AG09319 (cell line): ENCODE measurements around the gene SLC6A16.

Source experiments
- DNase-seq: peaks from one replicate; pipeline ENCODE4 v3.0.0-alpha.2; 2010; ENCODE audit warnings: low read depth; ENCODE audit errors: extremely low read depth
- TF ChIP-seq, protein P1 (sequence below): IDR thresholded peaks from 2 replicates; pipeline ENCODE4 v1.5.1; 2011; ENCODE audit warnings: low read depth, mild to moderate bottlenecking, inconsistent platforms, low read length, moderate library complexity

Gene SLC6A16

DNA sequence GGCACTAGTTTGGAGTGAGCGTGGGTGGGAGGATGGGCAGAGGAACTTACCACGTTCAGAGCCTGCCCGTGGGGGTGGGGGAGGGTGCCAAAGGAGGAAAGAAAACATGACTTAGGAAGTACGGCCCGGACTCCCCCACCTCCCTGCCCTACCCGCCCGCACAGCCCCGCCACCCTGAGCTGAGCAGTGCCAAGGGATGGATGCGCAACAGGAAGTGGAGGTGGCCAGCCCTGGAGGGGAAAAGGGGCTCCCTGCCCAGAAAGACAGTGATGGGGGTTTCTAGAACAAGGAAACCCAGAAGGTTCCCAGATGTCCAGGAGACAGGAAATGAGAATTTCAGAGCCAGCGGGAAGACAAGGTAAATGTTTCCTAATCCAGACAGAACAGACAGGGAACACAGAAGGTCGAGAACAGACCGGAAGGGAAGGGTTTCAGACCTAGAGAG is 30.9 kb upstream of the SLC6A16 start:
- TF ChIP-seq, protein P1, sequence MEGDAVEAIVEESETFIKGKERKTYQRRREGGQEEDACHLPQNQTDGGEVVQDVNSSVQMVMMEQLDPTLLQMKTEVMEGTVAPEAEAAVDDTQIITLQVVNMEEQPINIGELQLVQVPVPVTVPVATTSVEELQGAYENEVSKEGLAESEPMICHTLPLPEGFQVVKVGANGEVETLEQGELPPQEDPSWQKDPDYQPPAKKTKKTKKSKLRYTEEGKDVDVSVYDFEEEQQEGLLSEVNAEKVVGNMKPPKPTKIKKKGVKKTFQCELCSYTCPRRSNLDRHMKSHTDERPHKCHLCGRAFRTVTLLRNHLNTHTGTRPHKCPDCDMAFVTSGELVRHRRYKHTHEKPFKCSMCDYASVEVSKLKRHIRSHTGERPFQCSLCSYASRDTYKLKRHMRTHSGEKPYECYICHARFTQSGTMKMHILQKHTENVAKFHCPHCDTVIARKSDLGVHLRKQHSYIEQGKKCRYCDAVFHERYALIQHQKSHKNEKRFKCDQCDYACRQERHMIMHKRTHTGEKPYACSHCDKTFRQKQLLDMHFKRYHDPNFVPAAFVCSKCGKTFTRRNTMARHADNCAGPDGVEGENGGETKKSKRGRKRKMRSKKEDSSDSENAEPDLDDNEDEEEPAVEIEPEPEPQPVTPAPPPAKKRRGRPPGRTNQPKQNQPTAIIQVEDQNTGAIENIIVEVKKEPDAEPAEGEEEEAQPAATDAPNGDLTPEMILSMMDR: no peak
- DNase-seq: no peak

DNA sequence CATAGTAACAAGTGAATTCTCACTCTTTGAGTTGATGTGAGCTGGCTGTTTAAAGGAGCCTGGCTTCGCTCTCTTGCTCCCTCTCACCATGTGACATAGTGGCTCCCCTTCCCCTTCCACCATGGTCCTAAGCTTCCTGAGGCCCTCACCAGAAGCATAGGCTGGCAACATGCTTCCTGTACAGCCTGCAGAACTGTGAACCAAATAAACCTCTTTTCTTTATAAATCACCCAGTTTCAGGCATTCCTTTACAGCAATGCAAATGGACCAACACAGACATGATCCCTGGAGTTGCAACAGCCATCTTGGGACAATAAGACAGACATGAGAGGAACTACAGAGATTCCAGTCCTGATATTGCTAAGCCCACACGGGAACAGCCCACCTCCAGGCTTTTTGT is 24.6 kb upstream of the SLC6A16 start:
- no peak for DNase-seq
- TF ChIP-seq, protein P1: no peak

DNA sequence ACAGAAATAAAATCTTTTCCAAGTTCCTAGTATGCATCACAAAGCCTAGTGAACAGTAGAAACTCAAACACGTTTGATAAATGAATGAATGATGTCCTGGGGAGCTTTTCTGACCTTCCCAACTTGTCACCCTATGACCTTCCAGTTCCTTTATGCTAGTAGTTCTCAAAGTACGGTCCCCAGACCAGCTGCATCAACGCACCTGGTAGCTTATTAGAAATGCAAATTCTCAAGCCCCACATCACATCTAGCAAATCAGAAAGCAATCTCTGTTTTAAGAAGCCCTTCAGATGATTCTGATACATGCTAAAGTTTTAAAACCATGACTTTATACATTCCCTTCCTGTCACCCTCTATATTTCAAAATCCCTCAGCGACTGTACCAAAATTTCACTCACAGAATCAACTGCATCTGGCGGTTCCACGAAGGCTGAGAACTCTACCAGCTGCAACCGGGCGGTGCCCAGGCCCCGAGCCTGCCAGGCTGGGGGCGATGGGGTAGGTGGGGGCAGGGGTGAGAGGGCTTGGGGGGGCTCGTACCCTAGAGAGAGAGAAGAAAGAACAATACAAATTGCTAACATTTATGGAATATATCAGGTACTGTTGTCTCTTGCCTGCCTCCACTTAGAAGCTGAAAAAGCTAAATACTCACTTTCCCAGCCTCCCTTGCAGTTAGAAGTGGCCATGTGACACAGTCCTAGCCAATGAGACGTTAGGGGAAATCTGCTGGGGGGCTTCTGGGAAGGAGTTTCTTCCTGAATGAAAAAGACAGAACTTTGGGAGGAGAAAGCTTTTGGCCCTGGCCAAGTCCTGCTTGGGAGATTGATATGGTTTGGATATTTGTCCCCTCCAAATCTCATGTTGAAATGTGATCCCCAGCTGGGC is 23.6 kb upstream of the SLC6A16 start:
- TF ChIP-seq, protein P1: no peak

DNA sequence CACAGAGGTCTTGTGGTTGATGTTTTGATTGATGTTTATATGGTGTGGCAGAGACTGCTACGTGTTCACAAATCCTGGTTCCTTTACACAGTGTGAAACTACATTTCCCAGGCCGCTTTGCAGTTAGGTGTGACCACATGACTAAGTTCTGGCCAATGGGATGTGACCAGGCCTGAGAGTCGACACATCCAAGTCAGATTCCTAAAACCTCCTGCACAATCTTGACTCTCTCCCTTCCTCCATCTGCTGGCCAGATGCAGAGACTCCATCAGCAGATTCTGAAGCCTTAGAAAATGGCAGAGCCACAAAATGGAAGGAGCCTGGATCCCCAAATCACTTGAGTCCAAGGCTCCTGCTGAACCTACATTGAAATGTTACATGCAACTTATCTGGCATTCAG is 22.8 kb upstream of the SLC6A16 start:
- TF ChIP-seq, protein P1: peak; percentile 24
- DNase-seq: peak; percentile 32

More for the DNA sequence above, 23.6 kb upstream of the SLC6A16 start:
- no peak for DNase-seq

DNA sequence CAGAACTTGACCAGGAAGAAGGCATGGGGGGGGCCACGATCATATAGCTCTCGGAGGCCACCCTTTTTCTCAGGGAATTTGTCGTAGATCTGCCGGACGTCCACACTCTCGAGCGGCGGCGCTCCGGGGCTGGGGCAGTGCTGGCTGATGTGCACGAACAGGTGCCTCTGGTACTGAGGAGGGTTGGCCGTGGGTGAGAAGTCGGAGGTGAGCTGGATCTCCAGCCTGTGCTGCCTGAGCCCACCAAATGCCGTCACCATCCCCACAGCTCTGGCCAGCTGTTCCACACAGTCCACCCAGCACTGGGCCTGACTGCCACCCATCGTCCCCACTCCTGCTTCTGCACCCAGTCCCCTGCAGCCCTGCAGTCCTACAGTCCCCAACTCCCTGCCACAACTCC is 22.2 kb upstream of the SLC6A16 start:
- TF ChIP-seq, protein P1: no peak
- DNase-seq: no peak

DNA sequence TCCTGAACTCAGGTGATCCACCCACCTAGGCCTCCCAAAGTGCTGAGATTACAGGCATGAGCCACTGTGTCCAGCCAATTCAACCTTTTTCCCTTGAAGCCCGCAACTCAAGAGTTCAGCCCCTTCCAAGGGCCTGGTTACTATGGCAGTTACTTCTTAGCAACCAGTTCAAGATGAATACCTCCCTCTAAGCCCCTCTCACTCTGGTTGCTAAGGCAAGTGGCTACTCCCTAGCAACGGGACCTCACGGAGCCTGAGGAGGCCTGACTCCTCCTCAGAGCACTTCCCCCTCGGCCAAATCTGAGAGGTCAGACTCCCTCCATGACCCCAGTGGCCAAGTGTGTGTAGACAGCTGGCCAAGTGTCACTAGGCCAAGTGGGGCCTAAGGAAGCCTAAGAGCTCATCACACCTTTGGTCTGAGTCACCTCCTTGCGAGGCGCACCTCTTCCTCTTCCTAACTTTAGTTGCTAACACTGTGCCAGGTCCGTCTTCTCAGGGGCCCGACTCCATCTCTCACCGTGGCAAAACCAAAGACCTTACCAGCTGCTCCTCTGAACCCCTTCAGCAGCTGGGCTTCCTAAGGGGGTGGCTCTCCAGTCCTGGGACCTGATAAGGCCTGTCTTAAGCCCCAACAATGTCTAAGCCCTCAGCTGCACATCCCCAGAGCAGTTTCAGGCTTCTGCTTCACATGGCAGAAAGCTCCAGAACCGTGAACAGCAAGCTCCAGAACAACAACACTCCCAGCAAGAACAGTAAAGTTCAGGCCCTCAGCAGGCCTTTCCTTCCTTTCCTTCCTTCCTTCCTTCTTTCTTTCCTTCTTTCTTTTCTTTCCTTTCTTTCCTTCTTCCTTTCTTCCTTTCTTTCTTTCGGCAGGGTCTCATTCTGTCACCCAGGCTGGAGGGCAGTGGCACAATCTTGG is 19.8 kb upstream of the SLC6A16 start:
- no peak for DNase-seq
- TF ChIP-seq, protein P1: no peak
